ENCODE measurements around the gene HDAC9.

- TF ChIP-seq CTCF (IDR thresholded peaks at IDR 0.05) (no peak), TCF7L2 (IDR thresholded peaks at IDR 0.05; ENCODE audit: low read depth, low read length) (no peak), POLR2AphosphoS5 (IDR thresholded peaks at IDR 0.05; ENCODE audit: low read depth, low read length) (no peak), SIN3A (IDR thresholded peaks at IDR 0.05; ENCODE audit: borderline replicate concordance, insufficient read depth, low read depth, low read length) (no peak), REST (IDR thresholded peaks at IDR 0.05; ENCODE audit: insufficient read depth in 1 of 2, low read depth in 2 of 2, low read length in 1 of 2) (no peak)
These were observed 285.4 kb downstream of the HDAC9 start for GRCh38 chr7:18780938-18781337.
